ENCODE data around the gene ENOX1.

The ENOX1 gene

DNA sequence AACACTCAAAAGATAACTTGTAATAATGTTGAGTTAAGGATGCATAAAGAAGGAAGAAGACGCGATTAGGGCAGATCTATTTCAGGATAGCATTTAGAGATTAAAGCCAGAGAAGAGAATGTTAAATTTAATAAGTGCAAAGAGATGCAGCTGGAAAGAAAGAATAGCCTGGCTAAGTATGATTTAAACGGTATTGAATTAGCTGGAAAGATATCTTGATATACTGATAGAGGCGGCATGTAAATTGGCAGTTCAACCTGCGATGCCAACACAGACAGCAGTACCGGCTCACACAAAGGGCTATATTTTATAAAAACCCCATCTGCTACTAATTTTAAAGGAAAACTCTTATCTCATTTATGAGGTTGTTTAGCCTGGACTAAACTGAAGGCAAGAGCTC, 121.4 kb downstream of the ENOX1 start:
- no peak for DNase-seq
- no peaks in the 10 kb centered on the region for H3K4me1 ChIP-seq (ENCODE audit: insufficient read depth, low read length)
- H3K9me3 ChIP-seq (ENCODE audit: insufficient read depth, low read length, severe bottlenecking), result no peaks in the 10 kb centered on the region
- H3K27ac ChIP-seq (ENCODE audit: low read length), result no peak overlapping the region
- no peak for ATAC-seq (ENCODE audit: insufficient read depth, low read depth)
- H3K4me2 ChIP-seq (ENCODE audit: insufficient read depth, low read length), result no peak overlapping the region
- H3K79me2 ChIP-seq (ENCODE audit: insufficient read depth, low read length), result no peaks in the 10 kb centered on the region
- no peak overlapping the region for H3K4me3 ChIP-seq (ENCODE audit: low read depth in 1 of 2, low read length in 2 of 2)
- no peak overlapping the region for H3K9ac ChIP-seq (ENCODE audit: low read depth, low read length)
- H2AFZ ChIP-seq (ENCODE audit: low read depth, low read length), result no peak overlapping the region
- H3K27me3 ChIP-seq (ENCODE audit: insufficient read depth, low read length, poor library complexity), result peaks cover 4% of the 10 kb centered on the region
- TF ChIP-seq CTCF (IDR thresholded peaks at IDR 0.05; ENCODE audit: borderline replicate concordance, extremely low read depth, low read length, poor library complexity, severe bottlenecking), result no peak
- TF ChIP-seq EZH2 (IDR thresholded peaks at IDR 0.05; ENCODE audit: borderline replicate concordance, low read depth, low read length, severe bottlenecking), result no peak
- H3K36me3 ChIP-seq (ENCODE audit: insufficient read depth, low read length), result no peaks in the 10 kb centered on the region
- H4K20me1 ChIP-seq (ENCODE audit: insufficient read depth, low read length), result no peaks in the 10 kb centered on the region

- no peaks in the 10 kb centered on the region for H3K79me2 ChIP-seq (ENCODE audit: insufficient read depth, low read length)
- TF ChIP-seq EZH2 (IDR thresholded peaks at IDR 0.05; ENCODE audit: borderline replicate concordance, low read depth, low read length, severe bottlenecking), result no peak
- no peaks in the 10 kb centered on the region for H3K4me1 ChIP-seq (ENCODE audit: insufficient read depth, low read length)
- H2AFZ ChIP-seq (ENCODE audit: low read depth, low read length), result peak overlapping the region; percentile 13; the same call in 1 of the 2 replicates
- H3K4me3 ChIP-seq (ENCODE audit: low read depth in 1 of 2, low read length in 2 of 2), result no peak overlapping the region
- peak; percentile 66 for ATAC-seq (ENCODE audit: insufficient read depth, low read depth)
- no peak overlapping the region for H3K27ac ChIP-seq (ENCODE audit: low read length)
- no peak overlapping the region for H3K9ac ChIP-seq (ENCODE audit: low read depth, low read length)
- no peaks in the 10 kb centered on the region for H4K20me1 ChIP-seq (ENCODE audit: insufficient read depth, low read length)
- DNase-seq, result peak; percentile 8
- H3K9me3 ChIP-seq (ENCODE audit: insufficient read depth, low read length, severe bottlenecking), result no peaks in the 10 kb centered on the region
- peak overlapping the region; percentile 35; the same call in 1 of the 2 replicates for H3K4me2 ChIP-seq (ENCODE audit: insufficient read depth, low read length)
- H3K36me3 ChIP-seq (ENCODE audit: insufficient read depth, low read length), result no peaks in the 10 kb centered on the region
- H3K27me3 ChIP-seq (ENCODE audit: insufficient read depth, low read length, poor library complexity), result peaks cover 4% of the 10 kb centered on the region
Measured at GRCh38 chr13:43664700-43665191, 122.0 kb downstream of the ENOX1 start.

DNA sequence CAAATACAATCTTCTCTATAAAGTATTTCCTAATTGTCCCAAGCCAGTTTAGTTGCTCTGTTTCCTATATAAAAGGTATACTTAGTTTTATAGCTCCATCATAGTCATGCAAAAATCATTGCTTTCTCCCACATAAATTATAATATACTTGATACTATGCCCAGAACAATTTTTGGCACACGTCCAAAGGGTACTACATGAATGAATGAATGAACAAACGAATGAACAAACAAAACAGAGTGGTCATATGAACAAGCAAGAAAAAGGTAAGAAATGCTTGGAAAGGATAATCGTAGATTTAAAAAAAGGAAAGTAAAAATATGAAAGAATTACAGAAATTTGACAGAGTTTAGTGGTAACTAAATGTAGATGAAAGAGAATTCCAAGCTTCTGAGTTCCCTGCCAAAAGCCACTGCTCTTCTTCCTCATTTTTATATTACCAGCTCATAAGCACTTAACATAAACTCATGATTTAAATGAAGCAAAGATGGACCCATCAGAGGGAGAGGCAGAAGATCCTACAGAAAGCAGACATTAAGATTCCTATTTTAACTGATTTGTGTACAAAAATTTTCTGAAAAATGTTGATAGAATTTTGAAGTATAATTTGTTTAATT, 123.2 kb downstream of the ENOX1 start:
- Histone ChIP-seq H3K79me2 (ENCODE audit: insufficient read depth, low read length) (no peaks in the 10 kb centered on the region), H4K20me1 (ENCODE audit: insufficient read depth, low read length) (no peaks in the 10 kb centered on the region), H3K4me2 (ENCODE audit: insufficient read depth, low read length) (no peak overlapping the region), H3K9me3 (ENCODE audit: insufficient read depth, low read length, severe bottlenecking) (no peaks in the 10 kb centered on the region), H3K27me3 (ENCODE audit: insufficient read depth, low read length, poor library complexity) (no peaks in the 10 kb centered on the region), H3K4me1 (ENCODE audit: insufficient read depth, low read length) (no peaks in the 10 kb centered on the region), H2AFZ (ENCODE audit: low read depth, low read length) (no peak overlapping the region), H3K36me3 (ENCODE audit: insufficient read depth, low read length) (no peaks in the 10 kb centered on the region), H3K4me3 (ENCODE audit: low read depth in 1 of 2, low read length in 2 of 2) (no peak overlapping the region), H3K9ac (ENCODE audit: low read depth, low read length) (no peak overlapping the region), H3K27ac (ENCODE audit: low read length) (no peak overlapping the region)
- DNase-seq, result no peak
- ATAC-seq (ENCODE audit: insufficient read depth, low read depth), result no peak
- TF ChIP-seq EZH2 (IDR thresholded peaks at IDR 0.05; ENCODE audit: borderline replicate concordance, low read depth, low read length, severe bottlenecking) (no peak), CTCF (IDR thresholded peaks at IDR 0.05; ENCODE audit: borderline replicate concordance, extremely low read depth, low read length, poor library complexity, severe bottlenecking) (no peak)

GRCh38 chr13:43662976-43663375, 123.8 kb downstream of the ENOX1 start:
- no peak overlapping the region for H2AFZ ChIP-seq (ENCODE audit: low read depth, low read length)
- no peak for TF ChIP-seq CTCF (IDR thresholded peaks at IDR 0.05; ENCODE audit: borderline replicate concordance, extremely low read depth, low read length, poor library complexity, severe bottlenecking)
- TF ChIP-seq EZH2 (IDR thresholded peaks at IDR 0.05; ENCODE audit: borderline replicate concordance, low read depth, low read length, severe bottlenecking), result no peak
- H3K9ac ChIP-seq (ENCODE audit: low read depth, low read length), result no peak overlapping the region
- H3K27me3 ChIP-seq (ENCODE audit: insufficient read depth, low read length, poor library complexity), result no peaks in the 10 kb centered on the region
- H4K20me1 ChIP-seq (ENCODE audit: insufficient read depth, low read length), result no peaks in the 10 kb centered on the region
- H3K9me3 ChIP-seq (ENCODE audit: insufficient read depth, low read length, severe bottlenecking), result no peaks in the 10 kb centered on the region
- H3K4me1 ChIP-seq (ENCODE audit: insufficient read depth, low read length), result no peaks in the 10 kb centered on the region
- no peaks in the 10 kb centered on the region for H3K36me3 ChIP-seq (ENCODE audit: insufficient read depth, low read length)
- no peak overlapping the region for H3K4me2 ChIP-seq (ENCODE audit: insufficient read depth, low read length)
- no peak overlapping the region for H3K27ac ChIP-seq (ENCODE audit: low read length)
- H3K4me3 ChIP-seq (ENCODE audit: low read depth in 1 of 2, low read length in 2 of 2), result no peak overlapping the region
- DNase-seq (no peak), ATAC-seq (ENCODE audit: insufficient read depth, low read depth) (no peak)
- H3K79me2 ChIP-seq (ENCODE audit: insufficient read depth, low read length), result no peaks in the 10 kb centered on the region
